HepG2 (cell line): Measurements from ENCODE around the gene LYRM4. TPM values are rescaled to one million over a fixed set of nuclear protein-coding genes. Genes with fewer than 3 reads are reported as not detected.

Experiments used
- ATAC-seq: fragments of 200-7000 bp; cut with Tn5 transposase; 3 replicates; pipeline ENCODE4 v1.9.1; 2020; ENCODE audit warnings: mild to moderate bottlenecking, moderate library complexity
- BruUV-seq: library from RNA; stranded (reverse); fragments of 400-500 nt; replicated peaks from 2 replicates; lab custom pipeline; 2021; lab: Mats Ljungman, UMichigan
- CTCF ChIA-PET: fragments of 300-600 bp; formaldehyde crosslinking; extraction: SDS; loops from one replicate; lab custom pipeline; 2021; ENCODE audit warnings: low total read pairs, inconsistent platforms, low intra/inter-chr PET ratio; lab: Yijun Ruan, JAX
- POLR2A ChIA-PET: fragments of 350-600 bp; sonication (Branson Sonifier 250); formaldehyde crosslinking; loops from one replicate; lab custom pipeline; 2020; ENCODE audit warnings: antibody characterized with exemption, inconsistent platforms; lab: Yijun Ruan, JAX
- DNase-seq: peaks from one replicate; pipeline ENCODE4 v3.0.0-alpha.2; 2015; ENCODE audit warnings: low spot score
- FAIRE-seq: peaks from 3 replicates; lab custom pipeline; 2011; peaks lifted over from hg19 to GRCh38; lab: Jason Lieb, UNC
- H2AFZ ChIP-seq: one replicate; pipeline ENCODE4 v1.6.1; 2011; ENCODE audit warnings: low read length, inconsistent platforms
- H3K27ac ChIP-seq: fragments of 300-600 bp; 3 replicates; pipeline ENCODE4 v1.8.0; 2011; ENCODE audit warnings: mixed run types, mild to moderate bottlenecking, mixed read lengths, low read length, inconsistent platforms; ENCODE audit not compliant: insufficient read depth; ENCODE audit errors: extremely low read length
- H3K27me3 ChIP-seq, 2 experiments: fragments of 200-600 bp in 1 of 2; 2 replicates in 1 of 2; 3 replicates in 1 of 2; pipeline versions ENCODE4 v1.6.0 to v1.8.0; 2011; ENCODE audit warnings: low read length in 2 of 2, mild to moderate bottlenecking in 2 of 2, moderate library complexity in 2 of 2, inconsistent platforms in 1 of 2; ENCODE audit not compliant: insufficient read depth in 2 of 2, control insufficient read depth in 1 of 2
- H3K36me3 ChIP-seq, 2 experiments: fragments of 200-600 bp in 1 of 2; replicated peaks in 1 of 2; 2 replicates in 1 of 2; 3 replicates in 1 of 2; pipeline versions ENCODE4 v1.5.1 to v1.8.0; 2011; ENCODE audit warnings: low read length in 2 of 2, inconsistent platforms in 1 of 2; ENCODE audit not compliant: insufficient read depth in 2 of 2, control insufficient read depth in 1 of 2
- H3K4me1 ChIP-seq: 2 replicates; pipeline ENCODE4 v1.5.1; 2012; ENCODE audit warnings: low read length, inconsistent platforms; ENCODE audit not compliant: insufficient read depth
- H3K4me2 ChIP-seq: 2 replicates; pipeline ENCODE4 v1.6.0; 2011; ENCODE audit warnings: low read depth, low read length, inconsistent platforms
- H3K4me3 ChIP-seq, 3 experiments: fragments of 200-600 bp in 1 of 3; sonication (generic), shearing (Covaris generic) in 1 of 3; replicated peaks in 1 of 3; 2 replicates each; pipeline ENCODE4 v1.5.1; 2011 to 2016; ENCODE audit warnings: low read length in 3 of 3, inconsistent platforms in 2 of 3, low read depth in 2 of 3, mild to moderate bottlenecking in 2 of 3, control low read depth in 1 of 3, mixed read lengths in 1 of 3; ENCODE audit not compliant: insufficient read depth in 1 of 3
- H3K79me2 ChIP-seq: one replicate; pipeline ENCODE4 v1.6.1; 2011; ENCODE audit warnings: low read length, inconsistent platforms; ENCODE audit not compliant: insufficient read depth
- H3K9ac ChIP-seq: 2 replicates; pipeline ENCODE4 v1.6.0; 2011; ENCODE audit warnings: mild to moderate bottlenecking, low read depth, low read length, inconsistent platforms; ENCODE audit not compliant: insufficient read depth
- H3K9me3 ChIP-seq: 2 replicates; pipeline ENCODE4 v1.5.1; 2012; ENCODE audit warnings: mild to moderate bottlenecking, low read length
- H4K20me1 ChIP-seq: 2 replicates; pipeline ENCODE4 v1.6.0; 2011; ENCODE audit warnings: inconsistent platforms, mild to moderate bottlenecking, low read length, moderate library complexity; ENCODE audit not compliant: insufficient read depth
- ETV5 ChIP-seq: IDR thresholded peaks from 2 replicates; pipeline ENCODE4 v1.6.1; 2018; ENCODE audit warnings: missing biosample characterization, missing genetic modification reagents, inconsistent platforms, borderline replicate concordance
- FOSL2 ChIP-seq: sonication (generic); formaldehyde crosslinking; IDR thresholded peaks from 2 replicates; pipeline ENCODE4 v1.4.0; 2020; ENCODE audit warnings: missing genetic modification reagents
- HINFP ChIP-seq: sonication (generic); formaldehyde crosslinking; IDR thresholded peaks from 2 replicates; pipeline ENCODE4 v1.4.0; 2020; ENCODE audit warnings: low read depth, mild to moderate bottlenecking, missing genetic modification reagents
- NCOA5 ChIP-seq: sonication (generic); formaldehyde crosslinking; IDR thresholded peaks from 2 replicates; pipeline ENCODE4 v1.4.0; 2020; ENCODE audit warnings: missing genetic modification reagents
- PHF8 ChIP-seq: sonication (generic); formaldehyde crosslinking; IDR thresholded peaks from 2 replicates; pipeline ENCODE4 v1.5.0; 2020; ENCODE audit warnings: missing genetic modification reagents
- POGZ ChIP-seq: sonication (generic); formaldehyde crosslinking; IDR thresholded peaks from 2 replicates; pipeline ENCODE4 v1.4.0; 2020; ENCODE audit warnings: mild to moderate bottlenecking, missing genetic modification reagents
- POLR2A ChIP-seq, 2 experiments: IDR thresholded peaks; 2 replicates each; pipeline ENCODE4 v1.6.1; 2011; ENCODE audit warnings: low read depth in 2 of 2, low read length in 2 of 2, mild to moderate bottlenecking in 1 of 2, moderate library complexity in 1 of 2; ENCODE audit not compliant: insufficient read depth in 1 of 2
- RBM22 ChIP-seq: fragments of 200-400 bp; formaldehyde crosslinking; optimal IDR thresholded peaks from 2 replicates; pipeline ENCODE3; 2017; ENCODE audit warnings: mild to moderate bottlenecking, low read length, moderate library complexity
- ZNF143 ChIP-seq: sonication (generic); formaldehyde crosslinking; IDR thresholded peaks from 2 replicates; pipeline ENCODE4 v1.4.0; 2020; ENCODE audit warnings: missing genetic modification reagents
- ZSCAN31 ChIP-seq: sonication (generic); formaldehyde crosslinking; IDR thresholded peaks from 2 replicates; pipeline ENCODE4 v1.5.0; 2020; ENCODE audit warnings: low read depth, mild to moderate bottlenecking, missing genetic modification reagents
- WGBS: methylation state at CpG from one replicate; pipeline ENCODE4 v1.1.6; 2017; ENCODE audit warnings: low lambda C conversion rate; 5-methylcytosine and 5-hydroxymethylcytosine counted together
- in situ Hi-C: cut with HindIII; loops from 2 replicates; pipeline ENCODE4 v1.10.0; 2017; ENCODE audit warnings: low pct_unique_long_range_greater_than_20kb; ENCODE audit not compliant: extremely low pct_ligation_motif_present
- intact Hi-C: fragments of 100-400 bp; cut with micrococcal nuclease; formaldehyde crosslinking; loops from one replicate; pipeline ENCODE4 v1.10.0; 2022; ENCODE audit not compliant: unreplicated experiment
- polyA plus RNA-seq, 8 experiments: library from polyadenylated mRNA; depleted of rRNA in 3 of 8; stranded (reverse) in 7 of 8; unstranded in 1 of 8; fragments of >200 nt; fragmentation: Illumina TruSeq in 4 of 8; extraction: Trizol in 4 of 8; gene quantifications; 2 replicates each; pipeline versions ENCODE4 v1.2.1 to v1.2.3, GENCODE V29; 2011 to 2016; ENCODE audit warnings: low read depth in 4 of 8, missing spikeins in 1 of 8, mixed read lengths in 1 of 8; ENCODE audit not compliant: insufficient read depth in 1 of 8
- total RNA-seq, 5 experiments: library from RNA; depleted of rRNA; stranded (reverse); fragments of >200 nt; fragmentation: Illumina TruSeq; extraction: Trizol; gene quantifications; 2 replicates each; pipeline ENCODE4 v1.2.3, GENCODE V29; 2016; ENCODE audit warnings: low read depth in 1 of 5
- TF ChIP-seq, protein P1 (sequence below): sonication (generic); formaldehyde crosslinking; IDR thresholded peaks from 2 replicates; pipeline ENCODE4 v1.8.0; 2022; ENCODE audit warnings: mild to moderate bottlenecking, missing genetic modification reagents, moderate library complexity

The LYRM4 gene
- total and polyA plus RNA-seq, 2 of the 13 experiments (the other 11 are each of a cell fraction or from before 2014, with no cell fraction given) = 64.6 to 67.5 TPM

GRCh38 chr6:5287205-5287965 is 26.6 kb upstream of the LYRM4 start:
- no peaks in the 10 kb centered on the region for H3K27me3 ChIP-seq
- DNase-seq (no peak), FAIRE-seq (no peak), ATAC-seq (no peak)
- no peak overlapping the region for H3K4me3 ChIP-seq
- H3K27ac ChIP-seq = no peak overlapping the region
- no peak overlapping the region for H3K9ac ChIP-seq
- H3K79me2 ChIP-seq = peaks cover 7% of the 10 kb centered on the region
- WGBS = 97% methylated on average over 12 of the region's 12 CpGs
- no peaks in the 10 kb centered on the region for H3K36me3 ChIP-seq
- no TSS peak for BruUV-seq
- POLR2A ChIA-PET = no interaction called here
- CTCF ChIA-PET = no interaction called here
- in situ Hi-C loops = no loop called here
- H4K20me1 ChIP-seq = no peaks in the 10 kb centered on the region
- no peaks in the 10 kb centered on the region for H3K9me3 ChIP-seq
- H2AFZ ChIP-seq = no peak overlapping the region
- intact Hi-C loops = no loop called here
- H3K4me1 ChIP-seq = peaks cover 10% of the 10 kb centered on the region
- H3K4me2 ChIP-seq = no peak overlapping the region
- peak; percentile 40; the same call in 1 of the 2 replicates for TF ChIP-seq FOSL2 (CRISPR knock-in tag)
- TF ChIP-seq NCOA5 (CRISPR knock-in tag) = no peak

DNA sequence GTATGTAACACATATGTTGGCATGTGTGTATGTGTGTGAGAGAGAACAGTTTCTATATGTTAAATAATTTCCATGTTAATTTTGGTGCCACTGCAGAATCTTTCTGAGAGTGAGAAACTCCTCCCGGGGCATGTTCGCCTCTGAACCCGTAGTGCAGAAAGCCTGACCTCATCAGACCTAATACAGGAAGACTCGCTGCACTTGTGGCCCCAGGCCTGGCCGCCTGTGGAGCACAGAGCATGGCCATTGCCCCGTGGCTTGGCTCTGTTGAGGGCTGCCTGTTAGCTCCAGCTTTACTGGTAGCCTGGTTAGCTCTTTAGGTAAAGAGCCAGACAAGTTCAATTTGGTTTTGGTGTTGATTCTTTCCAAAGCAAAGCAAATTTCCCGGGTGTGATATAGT is 26.0 kb upstream of the LYRM4 start:
- H3K4me1 ChIP-seq = peaks cover 10% of the 10 kb centered on the region
- no peak overlapping the region for H3K27ac ChIP-seq
- no peak overlapping the region for H3K4me2 ChIP-seq
- H2AFZ ChIP-seq = no peak overlapping the region
- no peaks in the 10 kb centered on the region for H3K27me3 ChIP-seq
- H3K36me3 ChIP-seq = no peaks in the 10 kb centered on the region
- FAIRE-seq = no peak
- no peak overlapping the region for H3K4me3 ChIP-seq
- BruUV-seq = no TSS peak
- in situ Hi-C loops (no loop called here), intact Hi-C loops (no loop called here)
- ATAC-seq = no peak
- ChIA-PET POLR2A (no interaction called here), CTCF (no interaction called here)
- WGBS = 97% methylated on average over 7 of the region's 7 CpGs
- H3K9ac ChIP-seq = no peak overlapping the region
- DNase-seq = no peak
- H4K20me1 ChIP-seq = no peaks in the 10 kb centered on the region
- H3K9me3 ChIP-seq = no peaks in the 10 kb centered on the region
- peaks cover 3% of the 10 kb centered on the region for H3K79me2 ChIP-seq
- TF ChIP-seq POGZ (CRISPR knock-in tag) = no peak
- no peak for TF ChIP-seq PHF8 (CRISPR knock-in tag)
- TF ChIP-seq POLR2A (IDR thresholded peaks at IDR 0.05; ENCODE audit: insufficient read depth in 1 of 2, low read depth in 2 of 2, low read length in 2 of 2) = no peak
- TF ChIP-seq HINFP (CRISPR knock-in tag) = no peak
- no peak for TF ChIP-seq RBM22
- no peak for TF ChIP-seq ZNF143 (CRISPR knock-in tag)
- TF ChIP-seq ZSCAN31 (CRISPR knock-in tag) = no peak
- no peak for TF ChIP-seq ETV5 (CRISPR knock-in tag)
- TF ChIP-seq, protein P1, sequence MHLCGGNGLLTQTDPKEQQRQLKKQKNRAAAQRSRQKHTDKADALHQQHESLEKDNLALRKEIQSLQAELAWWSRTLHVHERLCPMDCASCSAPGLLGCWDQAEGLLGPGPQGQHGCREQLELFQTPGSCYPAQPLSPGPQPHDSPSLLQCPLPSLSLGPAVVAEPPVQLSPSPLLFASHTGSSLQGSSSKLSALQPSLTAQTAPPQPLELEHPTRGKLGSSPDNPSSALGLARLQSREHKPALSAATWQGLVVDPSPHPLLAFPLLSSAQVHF = no peak
